CD14-positive monocyte (primary cell): Measurements from ENCODE around the gene P2RX6. TPM values are rescaled to one million over a fixed set of nuclear protein-coding genes. Genes with fewer than 3 reads are reported as not detected.

Experiments used
- DNase-seq, 3 donors: peaks; one replicate each; pipeline ENCODE4 v3.0.0-alpha.2; 2011 to 2022
- H2AFZ ChIP-seq: 2 replicates; pipeline ENCODE4 v1.6.0; 2012; ENCODE audit warnings: mild to moderate bottlenecking, low read depth, low read length, inconsistent platforms; ENCODE audit not compliant: insufficient read depth, poor library complexity, severe bottlenecking
- H3K27ac ChIP-seq, 2 donors: 1 replicate in 1 of 2; 2 replicates in 1 of 2; pipeline ENCODE4 v1.5.1; 2012 to 2013; ENCODE audit warnings: low read length in 2 of 2, control low read depth in 1 of 2, inconsistent platforms in 1 of 2, low read depth in 1 of 2, mild to moderate bottlenecking in 1 of 2
- H3K27me3 ChIP-seq, 2 donors: one replicate each; pipeline versions ENCODE4 v1.6.0 to v1.6.1; 2011 to 2013; ENCODE audit warnings: low read length in 2 of 2; ENCODE audit not compliant: control insufficient read depth in 2 of 2, insufficient read depth in 2 of 2
- H3K36me3 ChIP-seq, 2 donors: replicated peaks in 1 of 2; 1 replicate in 1 of 2; 2 replicates in 1 of 2; pipeline versions ENCODE4 v1.5.1 to v1.6.1; 2012 to 2013; ENCODE audit warnings: low read length in 2 of 2, control low read depth in 1 of 2, inconsistent platforms in 1 of 2, mild to moderate bottlenecking in 1 of 2; ENCODE audit not compliant: insufficient read depth in 2 of 2, control insufficient read depth in 1 of 2
- H3K4me1 ChIP-seq, 2 donors: 1 replicate in 1 of 2; 2 replicates in 1 of 2; pipeline versions ENCODE4 v1.5.1 to v1.6.1; 2012 to 2013; ENCODE audit warnings: low read length in 2 of 2, control low read depth in 1 of 2, inconsistent platforms in 1 of 2, mild to moderate bottlenecking in 1 of 2, moderate library complexity in 1 of 2; ENCODE audit not compliant: insufficient read depth in 2 of 2, control insufficient read depth in 1 of 2
- H3K4me2 ChIP-seq: replicated peaks from 2 replicates; pipeline ENCODE3; 2012; ENCODE audit warnings: low read length, moderate library complexity, mild to moderate bottlenecking; ENCODE audit not compliant: poor library complexity, severe bottlenecking; ENCODE audit errors: extremely low read depth
- H3K4me3 ChIP-seq, 3 experiments: fragments of 200-600 bp in 1 of 3; sonication (generic) in 1 of 3; replicated peaks in 1 of 3; 1 replicate in 2 of 3; 2 replicates in 1 of 3; pipeline ENCODE4 v1.5.1; 2011 to 2013; ENCODE audit warnings: low read length in 3 of 3, mild to moderate bottlenecking in 3 of 3, control low read depth in 2 of 3, low read depth in 2 of 3, inconsistent platforms in 1 of 3, moderate library complexity in 1 of 3
- H3K79me2 ChIP-seq: 2 replicates; pipeline ENCODE4 v1.6.0; 2012; ENCODE audit warnings: mild to moderate bottlenecking, control low read depth, inconsistent platforms, low read length, moderate library complexity; ENCODE audit not compliant: insufficient read depth
- H3K9ac ChIP-seq: 2 replicates; pipeline ENCODE4 v1.6.0; 2017; ENCODE audit warnings: low read length, mild to moderate bottlenecking; ENCODE audit not compliant: insufficient read depth, poor library complexity, severe bottlenecking
- H3K9me3 ChIP-seq, 2 donors: replicated peaks in 1 of 2; 1 replicate in 1 of 2; 2 replicates in 1 of 2; pipeline versions ENCODE4 v1.5.1 to v1.6.1; 2012 to 2013; ENCODE audit warnings: low read length in 2 of 2, control low read depth in 1 of 2; ENCODE audit not compliant: control insufficient read depth in 1 of 2, insufficient read depth in 1 of 2
- H4K20me1 ChIP-seq: 2 replicates; pipeline ENCODE4 v1.6.0; 2012; ENCODE audit warnings: mild to moderate bottlenecking, low read length, control low read depth, moderate library complexity; ENCODE audit not compliant: insufficient read depth
- H3K27ac Mint-ChIP-seq, 7 donors: one replicate each; pipeline ENCODE4 v1.8.0; 2020; ENCODE audit warnings: mild to moderate bottlenecking in 7 of 7, mixed read lengths in 7 of 7, moderate library complexity in 6 of 7, inconsistent platforms in 2 of 7
- H3K27me3 Mint-ChIP-seq, 3 donors: one replicate each; pipeline ENCODE4 v1.8.0; 2021 to 2022; ENCODE audit warnings: low read depth in 3 of 3, mild to moderate bottlenecking in 3 of 3, mixed read lengths in 3 of 3, moderate library complexity in 3 of 3, inconsistent platforms in 1 of 3
- H3K36me3 Mint-ChIP-seq, 2 donors: one replicate each; pipeline ENCODE4 v1.8.0; 2020; ENCODE audit warnings: mixed read lengths in 2 of 2, inconsistent platforms in 1 of 2, mild to moderate bottlenecking in 1 of 2
- H3K4me1 Mint-ChIP-seq: one replicate; pipeline ENCODE4 v1.8.0; 2020; ENCODE audit warnings: mild to moderate bottlenecking, mixed read lengths
- H3K4me3 Mint-ChIP-seq, 2 donors: one replicate each; pipeline ENCODE4 v1.8.0; 2020; ENCODE audit warnings: mild to moderate bottlenecking in 2 of 2, mixed read lengths in 2 of 2, moderate library complexity in 1 of 2
- H3K9me3 Mint-ChIP-seq, 7 donors: one replicate each; pipeline ENCODE4 v1.8.0; 2020 to 2022; ENCODE audit warnings: mixed read lengths in 7 of 7, mild to moderate bottlenecking in 6 of 7, moderate library complexity in 6 of 7, inconsistent platforms in 2 of 7
- CTCF ChIP-seq: fragments of 200-600 bp; IDR thresholded peaks from one replicate; pipeline ENCODE4 v1.8.0; 2022; ENCODE audit warnings: antibody characterized with exemption, mild to moderate bottlenecking
- WGBS: methylation state at CpG from one replicate; pipeline ENCODE4 v1.1.5; 2013; ENCODE audit warnings: missing lambda C conversion rate; ENCODE audit not compliant: insufficient coverage; 5-methylcytosine and 5-hydroxymethylcytosine counted together
- intact Hi-C, 2 donors: fragments of 100-400 bp; cut with micrococcal nuclease; formaldehyde crosslinking; loops; one replicate each; pipeline versions ENCODE4 v1.15.0 to v1.15.1; 2023
- polyA plus RNA-seq, 3 donors: library from polyadenylated mRNA; depleted of rRNA in 1 of 3; unstranded in 2 of 3; stranded (reverse) in 1 of 3; fragments of 300-500 nt in 2 of 3; fragments of >200 nt in 1 of 3; fragmentation: Illumina TruSeq in 2 of 3; gene quantifications; 1 replicate in 2 of 3; 2 replicates in 1 of 3; pipeline ENCODE4 v1.2.3, GENCODE V29; 2012 to 2021

The P2RX6 gene
- polyA plus RNA-seq, 3 donors = not detected

GRCh38 chr22:20981787-20982562 lies 33.0 kb upstream of the P2RX6 start, which contains the start of gene LZTR1:
LZTR1 (plus strand) TSS chr22:20982297; CDS start chr22:20982372, 75 bp downstream.
- Histone ChIP-seq H3K4me3 (peak within 1 kb of the TSS; percentile 61 to 80 (median 73)), H3K9me3 (peaks cover 9 to 10% of the 10 kb centered on the region in 2 donors), H3K9ac (peak within 1 kb of the TSS; percentile 73), H2AFZ (peak within 1 kb of the TSS; percentile 92), H3K4me1 (peaks cover 31 to 46% of the 10 kb centered on the region in 2 donors), H3K4me2 (peak within 1 kb of the TSS; percentile 77), H3K36me3 (peaks cover 17 to 25% of the 10 kb centered on the region in 2 donors), H3K27ac (peak within 1 kb of the TSS; percentile 82 to 90), H3K79me2 (peaks cover 15% of the 10 kb centered on the region), H4K20me1 (no peaks in the 10 kb centered on the region), H3K27me3 (peaks cover 0 to 3% of the 10 kb centered on the region in 2 donors)
- peaks cover 43% of the 10 kb centered on the region for H3K4me1 Mint-ChIP-seq
- H3K36me3 Mint-ChIP-seq = peaks cover 35 to 37% of the 10 kb centered on the region in 2 donors
- intact Hi-C loops = loop anchor here in 1 of 2 donors (10.0 kb wide), 1 partner anchor 63 kb away; the partner anchor contains the start of gene LRRC74B
- peak; percentile 69 to 78 (median 74) for DNase-seq
- H3K27ac Mint-ChIP-seq = peak within 1 kb of the TSS; percentile 84 to 92 (median 89)
- peaks cover 4 to 11% (median 10%) of the 10 kb centered on the region in 3 donors for H3K27me3 Mint-ChIP-seq
- H3K9me3 Mint-ChIP-seq = peaks cover 10 to 19% (median 13%) of the 10 kb centered on the region in 7 donors
- H3K4me3 Mint-ChIP-seq = peak within 1 kb of the TSS; percentile 88 to 98
- under 1% methylated on average over 87 of the region's 87 CpGs for WGBS
- TF ChIP-seq CTCF = peak; percentile 56

DNA sequence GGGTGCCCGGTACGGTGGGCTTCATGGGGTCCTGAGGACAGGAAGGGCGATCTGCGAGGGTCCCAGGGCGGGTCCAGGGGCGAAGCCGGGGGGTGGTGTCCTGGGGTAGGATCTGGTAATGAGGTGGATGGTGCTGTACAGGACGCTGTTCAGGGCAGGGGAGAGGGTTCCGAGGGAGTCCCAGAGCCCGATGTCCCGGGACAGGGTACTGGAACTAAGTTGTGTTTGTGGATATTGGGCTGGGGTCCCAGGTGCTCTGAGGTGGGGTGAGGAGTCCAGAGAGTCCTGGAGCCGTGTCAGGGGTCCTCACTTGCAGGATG lies 32.4 kb upstream of the P2RX6 start:
- H3K79me2 ChIP-seq = peaks cover 15% of the 10 kb centered on the region
- peak overlapping the region; percentile 73 for H3K9ac ChIP-seq
- TF ChIP-seq CTCF = no peak
- H3K27ac ChIP-seq = peak overlapping the region in 1 of 2 donors; percentile 90
- WGBS = 0% methylated on average over 11 of the region's 12 CpGs
- peaks cover 23 to 29% of the 10 kb centered on the region in 2 donors for H3K36me3 ChIP-seq
- intact Hi-C loops = loop anchor here in 1 of 2 donors (10.0 kb wide), 1 partner anchor 62 kb away; the partner anchor contains the start of gene LRRC74B
- H4K20me1 ChIP-seq = no peaks in the 10 kb centered on the region
- H3K27me3 Mint-ChIP-seq = peaks cover 4 to 11% (median 10%) of the 10 kb centered on the region in 3 donors
- peak overlapping the region in 6 of 7 donors; percentile 30 to 91 (median 86) for H3K27ac Mint-ChIP-seq
- H3K4me3 ChIP-seq = peak overlapping the region; percentile 61 to 80 (median 73)
- H3K9me3 Mint-ChIP-seq = peaks cover 10 to 19% (median 13%) of the 10 kb centered on the region in 7 donors
- H3K36me3 Mint-ChIP-seq = peaks cover 39 to 40% of the 10 kb centered on the region in 2 donors
- H3K4me3 Mint-ChIP-seq = peak overlapping the region; percentile 88 to 98
- peak overlapping the region; percentile 77 for H3K4me2 ChIP-seq
- peaks cover 43% of the 10 kb centered on the region for H3K4me1 Mint-ChIP-seq
- H3K27me3 ChIP-seq = peaks cover 0 to 3% of the 10 kb centered on the region in 2 donors
- peaks cover 9 to 10% of the 10 kb centered on the region in 2 donors for H3K9me3 ChIP-seq
- DNase-seq = no peak
- H3K4me1 ChIP-seq = peaks cover 31 to 46% of the 10 kb centered on the region in 2 donors
- peak overlapping the region; percentile 92 for H2AFZ ChIP-seq
